Activated CD8-positive, alpha-beta memory T cell treated with anti-CD3 and anti-CD28 coated beads, Interleukin-2, amount 10 ng/mL, durations not matched to agents 7 days and 5 days (primary cell): ENCODE data around the gene DDX6. TPM values are rescaled to one million over a fixed set of nuclear protein-coding genes. Genes with fewer than 3 reads are reported as not detected.
A peak's percentile ranks its signal among the peaks of the same experiment; 100 is the strongest.

Experiments
- ATAC-seq: fragments of 150-1000 bp; cut with Tn5 transposase; one replicate; pipeline ENCODE4 v1.10.0; 2021; ENCODE audit warnings: moderate library complexity
- CTCF ChIA-PET: fragments of 350-600 bp; sonication (Branson Sonifier 250); formaldehyde crosslinking; loops from one replicate; lab custom pipeline; 2021; ENCODE audit warnings: antibody characterized with exemption; lab: Charles Lee
- DNase-seq: peaks from one replicate; pipeline ENCODE4 v3.0.0-alpha.2; 2020
- H3K27ac Mint-ChIP-seq: one replicate; pipeline ENCODE4 v1.8.0; 2021; ENCODE audit warnings: mild to moderate bottlenecking, mixed read lengths
- H3K27me3 Mint-ChIP-seq: one replicate; pipeline ENCODE4 v1.8.0; 2021; ENCODE audit warnings: mixed read lengths
- H3K36me3 Mint-ChIP-seq: one replicate; pipeline ENCODE4 v1.8.0; 2021; ENCODE audit warnings: mild to moderate bottlenecking, mixed read lengths
- H3K4me1 Mint-ChIP-seq: one replicate; pipeline ENCODE4 v1.8.0; 2021; ENCODE audit warnings: mixed read lengths
- H3K4me3 Mint-ChIP-seq: one replicate; pipeline ENCODE4 v1.8.0; 2021; ENCODE audit warnings: mild to moderate bottlenecking, moderate library complexity, mixed read lengths
- H3K9me3 Mint-ChIP-seq: one replicate; pipeline ENCODE4 v1.8.0; 2022; ENCODE audit warnings: low read depth, mixed read lengths
- total RNA-seq, 2 experiments: library from RNA; stranded (reverse); gene quantifications; one replicate each; pipeline ENCODE4 v1.2.3, GENCODE V29; 2021

Gene DDX6
- total RNA-seq, 2 experiments from 2014 or later = 127 to 153 TPM

DNA sequence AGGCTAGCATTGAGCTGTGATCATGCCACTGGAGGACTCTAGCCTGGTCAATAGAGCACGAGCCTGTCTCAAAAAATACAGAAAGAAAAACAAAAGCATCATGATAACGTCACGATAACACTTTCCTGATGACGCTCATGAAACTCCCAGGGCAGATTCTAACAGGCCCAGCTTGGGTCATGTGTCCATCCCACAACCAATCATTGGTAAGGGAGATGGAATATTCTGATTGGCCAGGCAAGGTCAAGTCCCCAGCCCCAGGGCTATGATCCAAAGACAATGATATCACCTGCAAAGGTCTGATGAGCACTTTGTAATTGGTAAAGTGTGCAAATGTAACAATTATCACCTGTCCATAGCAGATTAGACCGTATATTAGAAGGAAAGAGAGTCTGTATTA, 21.5 kb upstream of the DDX6 start:
- Mint-ChIP-seq H3K27me3 (no peaks in the 10 kb centered on the region), H3K27ac (no peak overlapping the region), H3K9me3 (no peaks in the 10 kb centered on the region), H3K4me1 (no peaks in the 10 kb centered on the region), H3K4me3 (no peak overlapping the region), H3K36me3 (no peaks in the 10 kb centered on the region)
- DNase-seq = no peak
- CTCF ChIA-PET = no interaction called here
- ATAC-seq = no peak

DNA sequence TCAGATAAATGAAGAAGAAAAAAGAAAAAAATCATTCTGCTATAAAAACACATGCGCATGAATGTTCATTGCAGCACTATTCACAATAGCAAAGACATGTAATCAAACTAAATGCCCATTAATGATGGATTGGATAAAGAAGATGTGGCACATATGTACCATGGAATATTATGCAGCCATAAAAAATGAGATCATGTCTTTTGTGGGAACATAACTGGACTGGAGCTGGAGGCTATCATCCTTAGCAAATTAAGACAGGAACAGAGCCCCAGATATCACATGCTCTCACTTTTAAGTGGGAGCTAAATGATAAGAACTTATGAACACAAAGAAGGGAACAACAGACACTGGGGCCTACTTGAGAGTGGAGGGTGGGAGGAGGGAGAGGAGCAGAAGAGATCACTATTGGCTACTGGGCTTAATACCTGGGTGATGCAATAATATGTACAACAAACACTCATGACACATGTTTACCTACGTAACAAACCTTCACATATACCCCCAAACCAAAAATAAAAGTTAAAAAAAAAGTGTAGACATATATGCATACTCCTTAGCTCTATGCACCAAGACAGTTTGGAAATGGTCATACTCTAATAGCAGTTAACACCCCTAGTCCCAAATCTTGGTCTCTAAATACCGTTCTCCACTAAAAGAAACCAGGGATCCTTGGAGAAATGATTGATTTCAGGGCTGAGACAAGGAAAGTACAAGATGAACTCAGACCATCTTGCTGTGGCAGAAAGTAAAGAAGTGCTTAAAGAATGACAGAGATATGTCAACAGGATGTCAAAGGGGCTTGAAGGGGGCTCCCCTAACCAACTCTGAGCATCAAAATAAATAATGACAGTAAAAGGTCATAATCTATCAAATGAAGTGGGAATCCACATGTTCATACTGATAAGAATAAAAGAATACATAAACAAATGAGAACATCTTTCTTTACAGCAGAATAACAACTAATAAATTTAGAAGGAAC, 17.1 kb upstream of the DDX6 start:
- CTCF ChIA-PET = interaction anchor here (0.6 kb wide), 1 partner anchor 70 kb away, joined by 4 read pairs; no protein-coding TSS in a partner anchor

DNA sequence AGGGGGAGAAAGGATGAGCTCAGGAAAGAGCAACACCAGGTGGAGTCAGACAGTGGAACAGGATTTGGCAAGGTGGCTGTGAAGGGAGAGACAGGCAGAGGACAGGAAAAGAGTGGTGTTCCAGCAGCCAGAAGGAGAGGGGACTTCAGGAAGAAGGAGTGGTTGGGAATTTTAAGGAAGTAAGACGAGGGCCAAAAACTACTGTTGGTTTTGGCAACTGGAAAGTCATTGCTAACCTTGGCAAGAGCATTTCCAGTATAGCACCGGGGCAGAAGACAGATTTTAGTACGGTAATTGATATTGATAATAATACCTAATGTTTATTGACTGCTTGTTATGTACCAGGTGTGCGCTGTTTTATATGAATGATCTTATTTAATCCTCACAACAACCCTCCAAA, 15.4 kb upstream of the DDX6 start:
- H3K27ac Mint-ChIP-seq = no peak overlapping the region
- no peaks in the 10 kb centered on the region for H3K4me1 Mint-ChIP-seq

More for the DNA sequence above, 17.1 kb upstream of the DDX6 start:
- Mint-ChIP-seq H3K9me3 (no peaks in the 10 kb centered on the region), H3K36me3 (no peaks in the 10 kb centered on the region), H3K27ac (no peak overlapping the region), H3K27me3 (peaks cover 3% of the 10 kb centered on the region), H3K4me1 (no peaks in the 10 kb centered on the region), H3K4me3 (no peak overlapping the region)
- ATAC-seq (no peak), DNase-seq (no peak)

DNA sequence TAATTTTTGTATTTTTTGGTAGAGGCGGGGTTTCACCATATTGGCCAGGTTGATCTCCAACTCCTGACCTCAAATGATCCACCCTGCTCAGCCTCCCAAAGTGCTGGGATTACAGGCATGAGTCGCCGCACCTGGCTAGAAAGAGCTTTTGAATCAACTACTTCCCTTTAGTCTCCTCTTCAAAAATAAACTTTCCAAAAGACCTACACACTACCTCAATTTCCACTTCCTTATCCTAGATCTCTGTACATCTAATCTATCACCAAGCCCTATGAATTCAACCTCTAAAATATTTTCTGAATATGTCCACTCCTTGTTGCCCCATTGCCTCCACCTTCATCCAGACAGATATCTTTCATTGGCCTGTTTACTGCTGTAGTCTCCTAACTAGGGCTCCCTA, 13.1 kb upstream of the DDX6 start:
- CTCF ChIA-PET = no interaction called here
- DNase-seq (no peak), ATAC-seq (no peak)
- Mint-ChIP-seq H3K4me3 (no peak overlapping the region), H3K36me3 (no peaks in the 10 kb centered on the region), H3K27me3 (peaks cover 3% of the 10 kb centered on the region), H3K27ac (no peak overlapping the region), H3K4me1 (no peaks in the 10 kb centered on the region), H3K9me3 (no peaks in the 10 kb centered on the region)

More for the DNA sequence above, 15.4 kb upstream of the DDX6 start:
- CTCF ChIA-PET = no interaction called here
- no peaks in the 10 kb centered on the region for H3K9me3 Mint-ChIP-seq
- H3K27me3 Mint-ChIP-seq = peaks cover 3% of the 10 kb centered on the region
- ATAC-seq (no peak), DNase-seq (no peak)
- H3K4me3 Mint-ChIP-seq = no peak overlapping the region
- no peaks in the 10 kb centered on the region for H3K36me3 Mint-ChIP-seq

DNA sequence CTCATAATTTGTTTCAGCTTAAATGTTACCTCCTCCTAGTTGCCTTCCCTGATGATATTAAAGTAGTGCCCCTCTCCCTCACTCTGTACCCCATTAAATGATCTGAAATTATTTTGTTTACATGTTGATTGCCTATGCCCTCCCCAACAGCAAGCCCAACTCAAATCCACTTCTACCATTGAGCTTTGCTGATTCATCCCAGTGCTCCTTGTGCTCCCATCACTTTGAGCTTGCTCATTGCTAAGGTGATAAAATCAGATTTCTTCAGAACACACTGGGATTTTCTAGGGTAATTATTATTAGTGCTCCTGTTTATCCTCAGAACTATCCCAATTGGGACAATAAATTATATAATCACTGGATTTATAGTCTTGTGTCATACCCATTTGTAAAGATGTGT, 8.4 kb upstream of the DDX6 start:
- H3K27ac Mint-ChIP-seq = no peak overlapping the region
- DNase-seq (no peak), ATAC-seq (no peak)
- no peaks in the 10 kb centered on the region for H3K4me1 Mint-ChIP-seq
- no peak overlapping the region for H3K4me3 Mint-ChIP-seq
- CTCF ChIA-PET = interaction anchor here (1.1 kb wide), 1 partner anchor 10 kb away, joined by 3 read pairs; no protein-coding TSS in a partner anchor
- H3K9me3 Mint-ChIP-seq = no peaks in the 10 kb centered on the region
- no peaks in the 10 kb centered on the region for H3K36me3 Mint-ChIP-seq
- no peaks in the 10 kb centered on the region for H3K27me3 Mint-ChIP-seq

DNA sequence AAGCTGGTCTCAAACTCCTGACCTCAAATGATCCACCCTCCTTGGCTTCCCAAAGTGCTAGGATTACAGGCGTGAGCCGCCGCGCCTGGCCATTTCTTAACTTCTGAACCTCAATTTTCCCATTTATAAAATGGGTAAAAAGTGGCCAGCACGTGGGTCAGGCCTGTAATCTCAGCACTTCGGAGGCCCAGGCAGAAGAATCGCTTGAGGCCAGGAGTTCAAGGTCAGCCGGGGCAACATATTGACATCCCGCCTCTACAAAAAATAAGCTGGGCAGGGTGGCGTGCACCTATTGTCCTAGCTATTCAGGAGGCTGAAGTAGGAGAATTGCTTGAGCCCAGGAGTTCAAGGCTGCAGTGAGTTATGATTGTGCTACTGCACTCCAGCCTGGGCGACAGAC, 6.5 kb upstream of the DDX6 start:
- H3K4me1 Mint-ChIP-seq = peaks cover 6% of the 10 kb centered on the region
- no peaks in the 10 kb centered on the region for H3K36me3 Mint-ChIP-seq
- H3K9me3 Mint-ChIP-seq = no peaks in the 10 kb centered on the region
- no peaks in the 10 kb centered on the region for H3K27me3 Mint-ChIP-seq
- CTCF ChIA-PET = no interaction called here
- H3K4me3 Mint-ChIP-seq = no peak overlapping the region
- no peak for DNase-seq
- no peak overlapping the region for H3K27ac Mint-ChIP-seq
- no peak for ATAC-seq

DNA sequence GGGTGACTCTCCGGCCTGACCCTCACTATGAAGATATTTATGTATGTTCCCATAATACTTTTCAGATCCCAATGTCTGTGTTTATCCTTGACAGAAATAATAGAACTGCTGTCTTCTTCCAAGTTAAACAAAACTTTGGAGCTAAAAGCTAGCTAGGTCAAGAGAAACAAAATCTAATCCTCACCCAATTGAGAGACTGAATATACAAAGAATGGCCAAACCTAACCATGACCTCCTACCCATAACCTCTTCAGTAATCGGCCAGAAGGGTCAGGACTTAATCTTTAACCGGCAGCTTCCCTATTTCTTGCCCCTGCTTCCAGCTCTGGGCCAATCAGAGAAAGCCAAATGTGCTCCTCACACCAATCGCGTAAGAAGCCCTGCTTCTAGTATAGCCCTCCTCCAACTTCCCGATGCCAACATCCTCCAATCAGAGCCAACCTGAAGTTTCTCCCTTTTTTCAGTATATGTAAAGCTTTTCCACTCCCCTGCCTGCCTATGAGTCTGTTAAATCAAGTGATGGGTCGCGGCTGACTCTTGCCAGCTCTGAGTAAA, 1.7 kb upstream of the DDX6 start:
- H3K9me3 Mint-ChIP-seq = no peaks in the 10 kb centered on the region
- H3K4me3 Mint-ChIP-seq = peak overlapping the region; percentile 99
- CTCF ChIA-PET = interaction anchor here (0.6 to 5.1 kb wide), 20 partner anchors 9 to 253 kb away, joined by 3 to 42 read pairs (median 4); partner anchors contain the start of gene BCL9L
- H3K27ac Mint-ChIP-seq = peak overlapping the region; percentile 100
- peak; percentile 59 for ATAC-seq
- peaks cover 13% of the 10 kb centered on the region for H3K4me1 Mint-ChIP-seq
- H3K36me3 Mint-ChIP-seq = peaks cover 13% of the 10 kb centered on the region
- H3K27me3 Mint-ChIP-seq = no peaks in the 10 kb centered on the region
- DNase-seq = peak; percentile 84

DNA sequence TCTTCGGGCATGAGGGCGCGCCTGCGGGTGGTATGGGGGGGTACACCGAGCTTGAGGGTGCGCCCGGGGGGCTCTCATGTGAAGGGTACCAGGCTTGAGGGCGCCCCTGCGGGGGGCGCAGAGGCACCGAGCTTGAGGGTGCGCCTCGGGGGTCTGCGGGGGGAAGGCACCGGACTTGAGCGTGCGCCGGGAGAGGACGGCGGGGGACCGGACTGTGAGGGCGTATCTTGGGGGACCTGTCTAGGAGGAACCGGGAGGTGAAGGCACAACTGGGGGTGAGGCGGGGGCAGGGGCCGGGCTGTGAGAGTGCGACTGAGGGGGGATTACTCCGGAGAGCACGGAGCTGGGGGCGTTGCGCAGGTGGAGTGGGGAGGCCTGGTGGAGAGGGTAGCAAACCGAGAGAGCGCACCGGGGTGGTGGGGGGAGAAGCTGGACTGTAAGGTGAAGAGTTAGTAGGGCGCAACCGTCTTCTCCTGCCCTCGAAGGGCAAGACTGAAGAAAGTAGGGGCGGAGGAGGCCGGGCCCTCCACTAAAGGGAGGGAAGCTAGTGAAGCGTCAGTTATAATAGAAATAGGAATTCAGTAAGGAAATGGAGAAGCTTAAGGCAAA, 1.1 kb upstream of the DDX6 start:
- Mint-ChIP-seq H3K4me1 (peaks cover 17% of the 10 kb centered on the region), H3K27ac (peak overlapping the region; percentile 100), H3K4me3 (peak overlapping the region; percentile 99), H3K36me3 (peaks cover 13% of the 10 kb centered on the region), H3K27me3 (no peaks in the 10 kb centered on the region), H3K9me3 (no peaks in the 10 kb centered on the region)
- DNase-seq (peak; percentile 58), ATAC-seq (no peak)
- CTCF ChIA-PET = interaction anchor here (0.6 to 5.1 kb wide), 23 partner anchors 9 to 357 kb away, joined by 3 to 42 read pairs (median 4); partner anchors contain the start of gene BCL9L

DNA sequence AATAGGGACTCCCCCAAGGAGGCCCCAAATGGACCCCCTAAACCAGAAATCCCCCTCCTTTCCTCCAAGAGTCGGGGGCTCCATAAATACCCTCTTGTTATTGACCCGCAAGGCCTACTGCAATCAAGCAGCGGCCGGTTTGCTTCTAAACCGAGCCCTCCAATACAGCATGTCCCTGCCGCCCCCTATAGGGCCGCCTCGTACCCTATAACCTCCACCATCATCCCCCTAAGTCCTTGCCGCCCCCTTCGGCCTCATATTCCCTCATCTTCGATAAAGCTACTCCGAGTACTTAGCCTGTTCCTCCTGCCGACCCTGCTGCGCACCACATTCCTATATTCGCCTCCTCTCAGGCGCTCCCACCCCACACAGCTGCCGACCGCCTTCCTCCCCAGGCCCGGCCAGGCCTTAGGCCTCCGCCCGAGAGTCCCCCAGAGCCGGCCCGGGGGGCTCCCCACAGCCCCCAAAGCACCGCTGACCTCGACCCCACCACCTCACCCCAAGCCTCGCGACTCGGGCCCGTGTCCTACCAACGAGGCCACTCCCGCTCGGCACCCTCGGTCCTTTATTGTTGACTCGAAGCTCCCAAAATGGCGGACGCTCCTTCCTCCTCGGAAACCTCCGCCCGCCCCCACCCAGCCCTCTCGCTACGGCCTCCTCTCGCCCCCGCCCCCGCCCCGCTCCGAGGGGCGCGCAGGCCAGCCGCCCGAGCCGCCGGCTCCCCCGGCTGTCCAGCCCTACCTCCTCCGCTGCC, 430 bp downstream of the DDX6 start:
- H3K4me1 Mint-ChIP-seq = peaks cover 32% of the 10 kb centered on the region
- CTCF ChIA-PET = interaction anchor here (0.7 to 5.1 kb wide), 22 partner anchors 12 to 355 kb away, joined by 3 to 42 read pairs (median 4); partner anchors contain the start of genes BCL9L and CENATAC
- H3K4me3 Mint-ChIP-seq = peak overlapping the region; percentile 99
- DNase-seq = peak; percentile 81
- no peaks in the 10 kb centered on the region for H3K27me3 Mint-ChIP-seq
- no peaks in the 10 kb centered on the region for H3K9me3 Mint-ChIP-seq
- peak overlapping the region; percentile 100 for H3K27ac Mint-ChIP-seq
- peaks cover 25% of the 10 kb centered on the region for H3K36me3 Mint-ChIP-seq
- ATAC-seq = peak; percentile 45

DNA sequence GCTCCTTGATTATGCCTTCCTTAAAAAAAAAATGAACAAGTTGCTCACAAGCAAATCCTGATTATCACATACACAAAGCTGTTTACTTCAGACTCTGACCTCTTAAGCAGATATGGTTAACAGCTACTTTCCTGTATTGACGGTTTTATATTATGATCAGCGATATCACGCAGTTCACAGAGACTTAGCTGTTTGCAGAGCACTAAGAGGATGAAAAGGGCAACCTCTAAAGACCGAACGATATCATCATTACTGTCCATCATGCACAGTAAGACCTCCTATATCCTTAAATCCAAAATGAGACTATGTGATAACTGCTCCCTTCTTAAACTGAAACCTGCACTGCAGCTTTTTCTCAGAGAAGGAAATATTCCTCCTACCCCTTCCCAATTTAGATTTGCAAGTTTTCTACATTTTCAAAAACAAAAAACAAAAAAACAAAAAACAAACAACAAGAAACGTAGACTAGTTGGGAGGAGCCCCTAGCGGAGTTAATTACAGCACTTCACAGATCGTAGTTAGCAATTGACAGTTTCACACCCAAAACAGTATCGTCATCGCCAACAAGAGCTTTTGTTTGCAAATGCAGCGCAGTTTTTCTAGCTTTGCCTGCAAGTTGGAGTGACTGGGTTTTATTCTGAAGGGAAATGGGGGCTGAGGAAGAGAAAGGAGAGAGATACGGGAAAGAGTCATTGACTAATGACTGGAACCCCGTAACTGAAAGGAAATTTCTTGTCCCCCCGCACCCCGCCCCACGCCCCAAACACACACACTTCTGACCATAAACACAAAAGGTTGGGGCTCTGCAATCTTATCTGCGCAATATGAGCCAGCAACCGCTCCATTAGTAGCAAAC, 1.2 kb downstream of the DDX6 start:
- no peak for DNase-seq
- Mint-ChIP-seq H3K27ac (peak overlapping the region; percentile 100), H3K4me1 (peaks cover 35% of the 10 kb centered on the region), H3K4me3 (peak overlapping the region; percentile 99), H3K27me3 (no peaks in the 10 kb centered on the region), H3K36me3 (peaks cover 29% of the 10 kb centered on the region), H3K9me3 (no peaks in the 10 kb centered on the region)
- CTCF ChIA-PET = interaction anchor here (0.7 to 5.3 kb wide), 19 partner anchors 10 to 531 kb away, joined by 3 to 42 read pairs (median 3); partner anchors contain the start of genes BCL9L, CENATAC and SLC37A4
- ATAC-seq = no peak

DNA sequence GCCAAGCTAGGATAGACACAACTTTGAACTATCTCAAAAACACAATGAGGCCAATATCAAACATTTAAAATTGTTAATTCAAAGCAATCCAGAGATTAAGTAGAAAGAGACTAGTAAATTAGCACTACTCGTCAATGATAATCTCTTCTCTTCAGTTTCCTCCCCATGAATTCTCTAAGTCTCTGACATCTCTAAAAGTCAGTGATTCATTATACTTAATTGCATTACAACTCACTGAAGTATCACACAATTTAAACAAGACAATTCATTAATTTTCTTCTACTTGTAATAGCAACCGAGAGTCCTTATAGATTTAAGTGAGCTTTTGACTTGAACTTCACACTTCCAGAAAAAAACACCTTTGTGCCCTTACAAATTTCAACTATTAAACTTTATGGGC, 4.3 kb downstream of the DDX6 start:
- peak overlapping the region; percentile 51 for H3K4me3 Mint-ChIP-seq
- H3K27me3 Mint-ChIP-seq = no peaks in the 10 kb centered on the region
- H3K36me3 Mint-ChIP-seq = peaks cover 40% of the 10 kb centered on the region
- no peaks in the 10 kb centered on the region for H3K9me3 Mint-ChIP-seq
- peaks cover 42% of the 10 kb centered on the region for H3K4me1 Mint-ChIP-seq
- ATAC-seq (no peak), DNase-seq (no peak)
- CTCF ChIA-PET = interaction anchor here (1.5 to 5.3 kb wide), 5 partner anchors 9 to 170 kb away, joined by 3 to 30 read pairs (median 4); no protein-coding TSS in a partner anchor
- peak overlapping the region; percentile 73 for H3K27ac Mint-ChIP-seq

DNA sequence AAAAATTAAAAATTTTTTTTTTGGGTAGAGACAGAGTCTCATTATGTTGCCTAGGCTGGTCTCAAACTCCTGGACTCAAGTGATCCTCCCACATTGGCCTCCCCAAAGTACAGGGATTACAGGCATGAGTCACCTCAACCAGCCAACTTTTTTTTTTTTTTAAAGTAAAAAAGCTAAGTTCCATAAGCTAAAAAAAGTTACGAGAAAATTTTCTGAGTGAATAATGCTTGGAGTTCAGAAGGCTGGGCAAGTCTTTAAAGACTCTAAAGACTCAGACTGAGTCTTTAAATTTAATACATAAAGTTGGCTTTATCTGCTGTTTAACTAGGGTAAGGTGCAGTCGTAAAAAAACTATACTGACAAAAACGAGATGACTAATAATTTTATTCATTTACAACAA, 5.6 kb downstream of the DDX6 start:
- H3K27me3 Mint-ChIP-seq = no peaks in the 10 kb centered on the region
- CTCF ChIA-PET = interaction anchor here (1.0 to 5.3 kb wide), 8 partner anchors 10 to 297 kb away, joined by 3 to 30 read pairs (median 4); no protein-coding TSS in a partner anchor
- peaks cover 44% of the 10 kb centered on the region for H3K4me1 Mint-ChIP-seq
- ATAC-seq = no peak
- no peak for DNase-seq
- peak overlapping the region; percentile 32 for H3K27ac Mint-ChIP-seq
- no peaks in the 10 kb centered on the region for H3K9me3 Mint-ChIP-seq
- H3K36me3 Mint-ChIP-seq = peaks cover 46% of the 10 kb centered on the region
- no peak overlapping the region for H3K4me3 Mint-ChIP-seq
